Activated T-cell treated with anti-CD3 and anti-CD28 coated beads, Interleukin-2, amount 50 U/mL, for 4 hours (primary cell): ENCODE data around the gene IRF3. TPM values are rescaled to one million over a fixed set of nuclear protein-coding genes. Genes with fewer than 3 reads are reported as not detected.
"Not testable (repeated sequence)": the region's sequence is repeated elsewhere in the genome, so short reads cannot be mapped to it uniquely, and the experiment has no call there.

Source experiments
- ATAC-seq, 2 donors: fragments of 200-7000 bp; cut with Tn5 transposase; one replicate each; pipeline ENCODE4 v1.10.0; 2021
- DNase-seq: peaks from one replicate; pipeline ENCODE4 v3.0.0-alpha.2; 2020
- H3K27me3 Mint-ChIP-seq: one replicate; pipeline ENCODE4 v1.8.0; 2021; ENCODE audit warnings: low read depth, mixed read lengths
- H3K36me3 Mint-ChIP-seq: one replicate; pipeline ENCODE4 v1.8.0; 2022; ENCODE audit warnings: mixed read lengths; ENCODE audit not compliant: insufficient read depth
- H3K4me1 Mint-ChIP-seq: one replicate; pipeline ENCODE4 v1.8.0; 2021; ENCODE audit warnings: low read depth, mixed read lengths
- H3K4me3 Mint-ChIP-seq: one replicate; pipeline ENCODE4 v1.8.0; 2021; ENCODE audit warnings: mild to moderate bottlenecking, moderate library complexity, mixed read lengths
- H3K9me3 Mint-ChIP-seq: one replicate; pipeline ENCODE4 v1.8.0; 2021; ENCODE audit warnings: mixed read lengths
- total RNA-seq, 3 donors: library from RNA; stranded (reverse); gene quantifications; one replicate each; pipeline ENCODE4 v1.2.1, GENCODE V29; 2021

Gene IRF3
- total RNA-seq, 3 donors from 2014 or later = 140 to 160 (median 148) TPM

- ATAC-seq (no peak), DNase-seq (no peak)
- H3K36me3 Mint-ChIP-seq = no peaks in the 10 kb centered on the region
- H3K27me3 Mint-ChIP-seq = no peaks in the 10 kb centered on the region
- H3K4me3 Mint-ChIP-seq = peak overlapping the region; percentile 49
- no peaks in the 10 kb centered on the region for H3K9me3 Mint-ChIP-seq
- H3K4me1 Mint-ChIP-seq = peaks cover 39% of the 10 kb centered on the region
These were observed 27.6 kb downstream of the IRF3 start for GRCh38 chr19:49637821-49638738.

GRCh38 chr19:49636233-49636932, 29.3 kb downstream of the IRF3 start:
- ATAC-seq (no peak), DNase-seq (no peak)
- no peak overlapping the region for H3K4me3 Mint-ChIP-seq
- no peaks in the 10 kb centered on the region for H3K36me3 Mint-ChIP-seq
- no peaks in the 10 kb centered on the region for H3K9me3 Mint-ChIP-seq
- no peaks in the 10 kb centered on the region for H3K27me3 Mint-ChIP-seq
- peaks cover 27% of the 10 kb centered on the region for H3K4me1 Mint-ChIP-seq

- no peaks in the 10 kb centered on the region for H3K9me3 Mint-ChIP-seq
- peaks cover 23% of the 10 kb centered on the region for H3K4me1 Mint-ChIP-seq
- H3K36me3 Mint-ChIP-seq = no peaks in the 10 kb centered on the region
- no peak overlapping the region for H3K4me3 Mint-ChIP-seq
- ATAC-seq (no peak), DNase-seq (no peak)
- H3K27me3 Mint-ChIP-seq = no peaks in the 10 kb centered on the region
These were observed 30.0 kb downstream of the IRF3 start for GRCh38 chr19:49635530-49636232.

GRCh38 chr19:49633273-49633672, 32.4 kb downstream of the IRF3 start:
- not testable (repeated sequence) for H3K4me1 Mint-ChIP-seq, H3K4me3 Mint-ChIP-seq, DNase-seq, H3K36me3 Mint-ChIP-seq, H3K9me3 Mint-ChIP-seq, H3K27me3 Mint-ChIP-seq, ATAC-seq

- peaks cover 4% of the 10 kb centered on the region for H3K36me3 Mint-ChIP-seq
- DNase-seq = no peak
- no peaks in the 10 kb centered on the region for H3K4me1 Mint-ChIP-seq
- ATAC-seq = no peak
- H3K4me3 Mint-ChIP-seq = no peak overlapping the region
- H3K9me3 Mint-ChIP-seq = no peaks in the 10 kb centered on the region
- H3K27me3 Mint-ChIP-seq = no peaks in the 10 kb centered on the region
These were observed 33.1 kb downstream of the IRF3 start for GRCh38 chr19:49632576-49632975.

- peaks cover 5% of the 10 kb centered on the region for H3K36me3 Mint-ChIP-seq
- no peak for ATAC-seq
- no peaks in the 10 kb centered on the region for H3K4me1 Mint-ChIP-seq
- no peaks in the 10 kb centered on the region for H3K27me3 Mint-ChIP-seq
- no peak for DNase-seq
- no peaks in the 10 kb centered on the region for H3K9me3 Mint-ChIP-seq
- no peak overlapping the region for H3K4me3 Mint-ChIP-seq
These were observed 34.0 kb downstream of the IRF3 start for GRCh38 chr19:49631610-49632192.

- Mint-ChIP-seq H3K4me1 (no peaks in the 10 kb centered on the region), H3K27me3 (no peaks in the 10 kb centered on the region), H3K36me3 (peaks cover 5% of the 10 kb centered on the region), H3K4me3 (no peak overlapping the region), H3K9me3 (no peaks in the 10 kb centered on the region)
- DNase-seq (no peak), ATAC-seq (no peak)
These were observed 34.6 kb downstream of the IRF3 start for GRCh38 chr19:49631014-49631588.

- peaks cover 5% of the 10 kb centered on the region for H3K36me3 Mint-ChIP-seq
- no peaks in the 10 kb centered on the region for H3K4me1 Mint-ChIP-seq
- no peak for ATAC-seq
- no peaks in the 10 kb centered on the region for H3K27me3 Mint-ChIP-seq
- no peak overlapping the region for H3K4me3 Mint-ChIP-seq
- DNase-seq = no peak
- H3K9me3 Mint-ChIP-seq = no peaks in the 10 kb centered on the region
These were observed 36.0 kb downstream of the IRF3 start for GRCh38 chr19:49629659-49630058.

GRCh38 chr19:49626226-49626625, 39.4 kb downstream of the IRF3 start:
- no peaks in the 10 kb centered on the region for H3K27me3 Mint-ChIP-seq
- H3K4me1 Mint-ChIP-seq = no peaks in the 10 kb centered on the region
- H3K9me3 Mint-ChIP-seq = no peaks in the 10 kb centered on the region
- ATAC-seq (no peak), DNase-seq (no peak)
- H3K36me3 Mint-ChIP-seq = peaks cover 10% of the 10 kb centered on the region
- no peak overlapping the region for H3K4me3 Mint-ChIP-seq

- Mint-ChIP-seq H3K4me1 (no peaks in the 10 kb centered on the region), H3K27me3 (no peaks in the 10 kb centered on the region), H3K4me3 (no peak overlapping the region), H3K9me3 (no peaks in the 10 kb centered on the region), H3K36me3 (peaks cover 10% of the 10 kb centered on the region)
- DNase-seq (no peak), ATAC-seq (no peak)
These were observed 40.4 kb downstream of the IRF3 start for GRCh38 chr19:49624967-49625910.

GRCh38 chr19:49617860-49618259, 47.8 kb downstream of the IRF3 start:
- H3K4me3 Mint-ChIP-seq, ATAC-seq, DNase-seq, H3K9me3 Mint-ChIP-seq, H3K27me3 Mint-ChIP-seq: not testable (repeated sequence)
- Mint-ChIP-seq H3K4me1 (peaks cover 13% of the 10 kb centered on the region), H3K36me3 (peaks cover 35% of the 10 kb centered on the region)

GRCh38 chr19:49616945-49617344, 48.7 kb downstream of the IRF3 start:
- Mint-ChIP-seq H3K4me3 (no peak overlapping the region), H3K4me1 (peaks cover 17% of the 10 kb centered on the region), H3K9me3 (no peaks in the 10 kb centered on the region), H3K27me3 (no peaks in the 10 kb centered on the region), H3K36me3 (peaks cover 36% of the 10 kb centered on the region)
- DNase-seq (no peak), ATAC-seq (no peak)

- no peaks in the 10 kb centered on the region for H3K9me3 Mint-ChIP-seq
- H3K36me3 Mint-ChIP-seq = peaks cover 36% of the 10 kb centered on the region
- no peak for ATAC-seq
- DNase-seq = no peak
- peaks cover 17% of the 10 kb centered on the region for H3K4me1 Mint-ChIP-seq
- no peak overlapping the region for H3K4me3 Mint-ChIP-seq
- H3K27me3 Mint-ChIP-seq = no peaks in the 10 kb centered on the region
These were observed 49.1 kb downstream of the IRF3 start for GRCh38 chr19:49616532-49616931.
